ENCODE measurements around the gene MLST8. TPM values are rescaled to one million over a fixed set of nuclear protein-coding genes. Genes with fewer than 3 reads are reported as not detected.

Gene MLST8
- total and polyA plus RNA-seq, 2 of the 8 experiments (the other 6 are each of a cell fraction or from before 2014, with no cell fraction given), result 67.6 to 321 TPM

- Histone ChIP-seq H3K18ac (ENCODE audit: extremely low read depth, low read length) (no peak overlapping the region), H2AFZ (ENCODE audit: low read length) (no peak overlapping the region), H3K27ac (ENCODE audit: low read depth, low read length) (no peak overlapping the region), H3K36me3 (ENCODE audit: control insufficient read depth in 2 of 4, insufficient read depth in 4 of 4, low read length in 3 of 4) (no peaks in the 10 kb centered on the region), H2BK120ac (replicated peaks; ENCODE audit: low read depth, low read length) (no peak overlapping the region), H4K20me1 (replicated peaks in 1 of 2; ENCODE audit: control insufficient read depth in 1 of 2, insufficient read depth in 2 of 2, low read length in 2 of 2) (peaks cover 4 to 11% of the 10 kb centered on the region in 2 experiments), H4K5ac (ENCODE audit: insufficient read length, low read depth, low read length) (no peak overlapping the region), H3K4ac (replicated peaks; ENCODE audit: insufficient read length, low read depth, low read length) (no peak overlapping the region), H3K14ac (ENCODE audit: insufficient read length) (no peak overlapping the region), H4K91ac (replicated peaks; ENCODE audit: insufficient read length, low read length) (no peak overlapping the region), H2BK5ac (ENCODE audit: low read depth, low read length) (no peak overlapping the region), H3K79me1 (ENCODE audit: low read depth, low read length) (no peaks in the 10 kb centered on the region), H3K4me2 (ENCODE audit: insufficient read depth in 1 of 2, low read depth in 2 of 2, low read length in 2 of 2) (no peak overlapping the region), H3K9me3 (ENCODE audit: insufficient read depth in 2 of 2, low read depth in 1 of 2, low read length in 1 of 2) (no peaks in the 10 kb centered on the region), H2BK15ac (ENCODE audit: low read length) (no peak overlapping the region), H2BK20ac (ENCODE audit: low read length) (no peak overlapping the region), H3K9ac (replicated peaks in 1 of 4; ENCODE audit: extremely low read depth in 1 of 4, low read depth in 3 of 4, low read length in 3 of 4) (no peak overlapping the region; a peak in 1 of 7 replicates), H3K27me3 (replicated peaks in 1 of 4; ENCODE audit: control insufficient read depth in 3 of 4, extremely low read depth in 1 of 4, insufficient read depth in 3 of 4, low read length in 3 of 4) (peaks cover 0 to 7% (median 3%) of the 10 kb centered on the region in 4 experiments; a peak in 4 of 7 replicates), H2AK5ac (ENCODE audit: low read depth, low read length) (no peak overlapping the region), H3K4me1 (replicated peaks in 1 of 4; ENCODE audit: control insufficient read depth in 3 of 4, insufficient read depth in 4 of 4, low read length in 3 of 4) (peaks cover 0 to 9% (median 3%) of the 10 kb centered on the region in 4 experiments; a peak in 4 of 7 replicates), H2BK12ac (ENCODE audit: low read depth, low read length) (no peak overlapping the region), H3K23me2 (ENCODE audit: low read depth, low read length) (peaks cover 4% of the 10 kb centered on the region; the same call in 1 of the 2 replicates), H3K4me3 (ENCODE audit: extremely low read depth in 1 of 4, insufficient read depth in 2 of 4, low read depth in 3 of 4, low read length in 4 of 4) (no peak overlapping the region), H3K56ac (replicated peaks; ENCODE audit: insufficient read length, low read depth, low read length) (no peak overlapping the region), H3K79me2 (ENCODE audit: control insufficient read depth in 1 of 2, insufficient read depth in 2 of 2, low read length in 2 of 2) (no peaks in the 10 kb centered on the region), H3K23ac (ENCODE audit: insufficient read length) (no peak overlapping the region), H4K8ac (ENCODE audit: extremely low read depth, insufficient read depth, low read length) (no peak overlapping the region)
- FAIRE-seq (no peak), DNase-seq (ENCODE audit: low read depth in 1 of 2, low spot score in 2 of 2) (no peak)
- no peak for TF ChIP-seq RFX5 (IDR thresholded peaks at IDR 0.05; ENCODE audit: borderline replicate concordance, low read depth, low read length)
- TF ChIP-seq KDM4A (IDR thresholded peaks at IDR 0.05; ENCODE audit: low read depth, low read length, severe bottlenecking), result no peak
- TF ChIP-seq CEBPB (IDR thresholded peaks at IDR 0.05; ENCODE audit: low read depth, low read length), result no peak
- no peak for TF ChIP-seq SIX5 (IDR thresholded peaks at IDR 0.05; ENCODE audit: low read depth, low read length)
- no peak for TF ChIP-seq RNF2 (IDR thresholded peaks at IDR 0.05; ENCODE audit: borderline replicate concordance, low read depth, low read length, missing control alignments, poor library complexity, severe bottlenecking)
- TF ChIP-seq RAD21 (IDR thresholded peaks at IDR 0.05 in 1 of 2, conservative IDR thresholded peaks at IDR 0.05 in 1 of 2; ENCODE audit: low read depth in 2 of 2, low read length in 2 of 2), result no peak
- no peak for TF ChIP-seq BRCA1 (IDR thresholded peaks at IDR 0.05; ENCODE audit: low read depth, low read length)
- no peak for TF ChIP-seq JUN (IDR thresholded peaks at IDR 0.05; ENCODE audit: low read depth, low read length)
- no peak for TF ChIP-seq BCL11A (IDR thresholded peaks at IDR 0.05; ENCODE audit: low read depth in 2 of 2, low read length in 2 of 2)
- TF ChIP-seq GTF2F1 (IDR thresholded peaks at IDR 0.05; ENCODE audit: borderline replicate concordance, low read depth, low read length), result no peak
- WGBS, 2 experiments (ENCODE audit: extremely low coverage in 1 of 2, insufficient coverage in 1 of 2, insufficient read length in 1 of 2, insufficient replicate concordance in 2 of 2, low coverage in 1 of 2, low lambda C conversion rate in 2 of 2, missing lambda C conversion rate in 1 of 2), result 94% methylated on average over 20 of the region's 25 CpGs; no CpG with 5 or more reads in 1 of the 2 experiments
- ChIA-PET CTCF (ENCODE audit: partially characterized antibody) (no interaction called here), POLR2A (ENCODE audit: partially characterized antibody) (interaction anchor here (0.7 to 2.4 kb wide), 13 partner anchors 8 to 198 kb away, joined by 3 to 12 read pairs (median 4); partner anchors contain the start of genes BRICD5, E4F1, ECI1 and PGP)
Measured at GRCh38 chr16:2190659-2191445, 14.4 kb upstream of the MLST8 start.

Measured in H1 (cell line).